ENCODE data around the gene SLC6A18. TPM values are rescaled to one million over a fixed set of nuclear protein-coding genes. Genes with fewer than 3 reads are reported as not detected.
A peak's percentile ranks its signal among the peaks of the same experiment; 100 is the strongest.

Gene SLC6A18
- total RNA-seq, 3 donors from 2014 or later: 0.89 TPM; not detected in 2

DNA sequence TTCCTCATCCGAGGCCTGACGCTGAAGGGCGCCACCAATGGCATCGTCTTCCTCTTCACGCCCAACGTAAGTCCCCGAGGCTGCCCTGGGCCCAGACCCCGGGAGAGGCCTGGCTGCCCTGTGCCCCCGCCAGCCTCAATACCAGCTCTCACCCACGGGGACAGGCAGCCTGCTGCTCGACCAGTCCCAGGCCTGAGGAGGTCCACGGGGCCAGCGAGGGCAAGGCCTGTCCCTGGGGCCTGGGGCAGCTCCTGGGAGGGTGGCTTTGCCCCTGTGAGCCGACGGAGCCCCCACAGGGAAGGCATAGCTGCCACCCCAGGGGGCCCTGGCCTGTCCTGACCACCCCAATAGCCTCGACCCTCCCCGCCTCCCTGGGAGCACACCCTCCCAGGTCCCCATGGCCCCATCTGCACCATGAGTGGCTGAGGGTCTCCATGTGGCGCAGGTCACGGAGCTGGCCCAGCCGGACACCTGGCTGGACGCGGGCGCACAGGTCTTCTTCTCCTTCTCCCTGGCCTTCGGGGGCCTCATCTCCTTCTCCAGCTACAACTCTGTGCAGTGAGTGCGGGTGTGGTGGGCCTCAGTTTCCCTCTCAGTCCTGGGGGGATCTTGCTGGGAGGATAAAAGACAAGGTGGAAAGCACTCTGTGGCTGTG lies 11.5 kb upstream of the SLC6A18 start:
- Histone ChIP-seq H3K36me3 (ENCODE audit: low read depth) (no peaks in the 10 kb centered on the region), H3K4me1 (ENCODE audit: low read depth) (no peaks in the 10 kb centered on the region), H3K4me3 (no peak overlapping the region), H3K9me3 (no peaks in the 10 kb centered on the region)
- intact Hi-C loops (cut with DNase I, micrococcal nuclease): no loop called here
- DNase-seq: peak in 1 of 3 donors; percentile 42
- ATAC-seq: no peak
- no peak for TF ChIP-seq CTCF (IDR thresholded peaks at IDR 0.05)

DNA sequence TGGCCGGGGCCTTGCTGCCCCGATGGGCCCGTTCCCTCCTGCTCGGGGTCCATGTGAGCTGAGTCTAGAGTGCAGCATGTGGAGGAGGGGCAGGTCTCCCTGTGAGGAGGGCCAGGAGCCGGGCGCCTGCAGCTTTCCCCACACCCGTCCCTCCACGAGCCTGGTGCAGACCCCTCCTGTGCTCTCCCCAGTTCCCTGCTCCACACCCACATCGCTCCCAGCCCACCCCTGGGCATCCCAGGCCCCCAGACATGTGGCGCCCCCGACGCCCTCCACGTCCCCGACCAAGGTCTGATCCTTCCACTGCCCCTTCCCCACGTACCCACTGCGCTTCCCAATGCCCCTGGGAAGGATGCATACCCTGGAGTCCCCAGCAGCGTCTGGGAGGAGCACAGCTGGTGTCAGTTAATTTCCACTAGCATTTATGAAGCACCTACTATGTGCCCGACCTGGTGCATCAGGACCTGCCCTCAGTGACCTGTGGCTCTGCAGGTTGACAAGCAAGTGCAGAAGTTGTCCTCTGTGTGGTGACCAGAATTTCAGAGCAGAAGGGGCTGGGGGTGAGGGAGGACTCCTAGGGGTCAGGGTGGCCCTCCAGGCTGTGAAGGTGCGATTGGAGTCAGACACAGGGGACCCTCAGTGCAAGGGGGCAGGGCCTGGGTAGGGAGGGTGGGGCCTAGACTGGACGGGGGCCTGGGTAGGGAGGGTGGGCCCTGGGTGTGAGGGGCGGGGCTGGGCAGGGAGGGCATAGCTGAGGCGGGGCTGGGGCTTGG lies 10.8 kb upstream of the SLC6A18 start:
- ATAC-seq (no peak), DNase-seq (peak in 1 of 3 donors; percentile 27)
- TF ChIP-seq CTCF (IDR thresholded peaks at IDR 0.05): no peak
- no peaks in the 10 kb centered on the region for H3K36me3 ChIP-seq (ENCODE audit: low read depth)
- H3K9me3 ChIP-seq: no peaks in the 10 kb centered on the region
- H3K4me3 ChIP-seq: no peak overlapping the region
- H3K4me1 ChIP-seq (ENCODE audit: low read depth): no peaks in the 10 kb centered on the region
- intact Hi-C loops (cut with DNase I, micrococcal nuclease): no loop called here

DNA sequence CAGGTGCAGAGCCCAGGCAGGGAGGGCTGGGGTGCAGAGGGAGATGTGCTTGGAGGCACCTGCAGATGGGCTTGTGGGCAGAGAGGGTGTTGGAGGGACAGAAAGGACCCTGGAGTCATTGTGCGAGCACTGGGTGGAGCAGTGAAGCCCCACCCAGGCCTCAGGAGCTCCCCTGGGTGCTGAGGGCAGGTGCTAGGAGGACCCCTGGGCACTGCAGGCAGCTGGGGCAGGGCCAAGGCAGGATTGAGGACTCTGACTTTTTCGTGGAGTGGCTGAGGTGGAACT lies 10.3 kb upstream of the SLC6A18 start:
- H3K36me3 ChIP-seq (ENCODE audit: low read depth): no peaks in the 10 kb centered on the region
- TF ChIP-seq CTCF (IDR thresholded peaks at IDR 0.05): no peak
- intact Hi-C loops (cut with DNase I, micrococcal nuclease): no loop called here
- DNase-seq (peak in 1 of 3 donors; percentile 24), ATAC-seq (no peak)
- H3K9me3 ChIP-seq: no peaks in the 10 kb centered on the region
- no peak overlapping the region for H3K4me3 ChIP-seq
- H3K4me1 ChIP-seq (ENCODE audit: low read depth): no peaks in the 10 kb centered on the region

DNA sequence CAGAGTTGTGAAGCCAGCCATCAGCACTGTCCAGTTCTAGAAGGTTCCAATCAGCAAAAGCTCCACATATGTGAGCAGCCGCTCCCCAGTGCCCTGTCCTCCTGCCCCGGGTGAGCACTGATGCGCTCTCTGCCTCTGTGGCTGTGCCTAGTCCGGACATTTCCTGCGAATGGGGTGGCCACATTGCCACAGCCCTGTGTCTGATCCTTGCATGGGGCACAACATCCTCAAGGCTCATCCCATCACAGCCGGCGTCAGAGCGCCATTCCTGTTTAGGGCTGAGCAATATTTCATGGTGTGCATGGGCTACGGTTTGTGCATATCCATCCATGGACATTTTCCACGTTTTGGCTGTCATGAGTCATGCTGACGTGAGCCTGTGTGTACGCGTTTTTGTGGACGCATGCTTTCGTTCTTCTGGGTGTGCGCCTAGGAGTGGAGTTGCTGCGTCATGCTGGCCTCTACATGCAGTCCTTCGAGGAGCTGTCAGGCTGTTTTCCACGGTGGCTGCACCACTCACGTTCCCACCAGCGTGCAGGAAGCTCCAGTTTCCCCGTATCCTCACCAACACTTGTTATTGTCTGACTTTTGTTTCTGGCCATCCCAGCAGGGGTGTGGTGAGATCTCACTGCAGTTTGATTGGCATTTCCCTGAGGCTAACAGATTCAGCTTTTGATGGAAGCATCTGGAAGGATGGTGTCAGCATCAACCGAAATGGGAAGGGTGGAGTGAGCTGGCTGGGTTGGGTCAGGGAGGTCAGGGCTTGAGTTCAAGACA lies 9.7 kb upstream of the SLC6A18 start:
- ATAC-seq: no peak
- no peak for TF ChIP-seq CTCF (IDR thresholded peaks at IDR 0.05)
- Histone ChIP-seq H3K9me3 (no peaks in the 10 kb centered on the region), H3K4me3 (no peak overlapping the region), H3K4me1 (ENCODE audit: low read depth) (no peaks in the 10 kb centered on the region), H3K36me3 (ENCODE audit: low read depth) (no peaks in the 10 kb centered on the region)
- DNase-seq: peak in 1 of 3 donors; percentile 22
- intact Hi-C loops (cut with DNase I, micrococcal nuclease): no loop called here

- intact Hi-C loops (cut with DNase I, micrococcal nuclease): no loop called here
- no peak for ATAC-seq
- Histone ChIP-seq H3K4me1 (ENCODE audit: low read depth) (no peaks in the 10 kb centered on the region), H3K4me3 (no peak overlapping the region), H3K36me3 (ENCODE audit: low read depth) (no peaks in the 10 kb centered on the region), H3K9me3 (no peaks in the 10 kb centered on the region)
- no peak for TF ChIP-seq CTCF (IDR thresholded peaks at IDR 0.05)
- peak in 1 of 3 donors; percentile 30 for DNase-seq
These were observed 8.8 kb upstream of the SLC6A18 start for GRCh38 chr5:1216211-1216917.

Measured in mucosa of descending colon (tissue), 3 donors.